WTC11 (cell line): ENCODE measurements around the gene U2AF1L4.

Experiments
- ETV6 ChIP-seq: sonication (generic); formaldehyde crosslinking; IDR thresholded peaks from 2 replicates; pipeline ENCODE4 v1.8.1; 2022; ENCODE audit warnings: mild to moderate bottlenecking, missing genetic modification reagents
- TF ChIP-seq, protein P1 (sequence below): sonication (generic); formaldehyde crosslinking; IDR thresholded peaks from 2 replicates; pipeline ENCODE4 v1.8.0; 2023; ENCODE audit warnings: missing genetic modification reagents, mild to moderate bottlenecking, borderline replicate concordance

DNA sequence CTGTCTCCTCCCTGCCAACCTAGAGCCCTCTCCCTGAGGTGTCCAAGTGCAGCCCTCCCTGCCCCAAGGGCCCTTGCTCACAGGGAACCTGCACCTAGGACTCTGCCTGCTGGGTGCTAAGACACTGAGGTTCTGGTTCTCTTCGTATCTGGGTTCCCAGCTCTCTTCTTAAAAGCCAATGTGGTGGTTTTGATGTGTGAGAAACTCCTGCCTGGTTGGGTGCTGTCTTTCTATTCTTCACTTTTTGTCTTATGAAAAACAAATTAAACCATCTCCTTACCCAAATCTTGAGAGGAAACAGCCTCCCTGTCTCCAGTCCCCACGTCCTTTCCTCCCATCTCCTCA is 31.7 kb downstream of the U2AF1L4 start:
- TF ChIP-seq, protein P1, sequence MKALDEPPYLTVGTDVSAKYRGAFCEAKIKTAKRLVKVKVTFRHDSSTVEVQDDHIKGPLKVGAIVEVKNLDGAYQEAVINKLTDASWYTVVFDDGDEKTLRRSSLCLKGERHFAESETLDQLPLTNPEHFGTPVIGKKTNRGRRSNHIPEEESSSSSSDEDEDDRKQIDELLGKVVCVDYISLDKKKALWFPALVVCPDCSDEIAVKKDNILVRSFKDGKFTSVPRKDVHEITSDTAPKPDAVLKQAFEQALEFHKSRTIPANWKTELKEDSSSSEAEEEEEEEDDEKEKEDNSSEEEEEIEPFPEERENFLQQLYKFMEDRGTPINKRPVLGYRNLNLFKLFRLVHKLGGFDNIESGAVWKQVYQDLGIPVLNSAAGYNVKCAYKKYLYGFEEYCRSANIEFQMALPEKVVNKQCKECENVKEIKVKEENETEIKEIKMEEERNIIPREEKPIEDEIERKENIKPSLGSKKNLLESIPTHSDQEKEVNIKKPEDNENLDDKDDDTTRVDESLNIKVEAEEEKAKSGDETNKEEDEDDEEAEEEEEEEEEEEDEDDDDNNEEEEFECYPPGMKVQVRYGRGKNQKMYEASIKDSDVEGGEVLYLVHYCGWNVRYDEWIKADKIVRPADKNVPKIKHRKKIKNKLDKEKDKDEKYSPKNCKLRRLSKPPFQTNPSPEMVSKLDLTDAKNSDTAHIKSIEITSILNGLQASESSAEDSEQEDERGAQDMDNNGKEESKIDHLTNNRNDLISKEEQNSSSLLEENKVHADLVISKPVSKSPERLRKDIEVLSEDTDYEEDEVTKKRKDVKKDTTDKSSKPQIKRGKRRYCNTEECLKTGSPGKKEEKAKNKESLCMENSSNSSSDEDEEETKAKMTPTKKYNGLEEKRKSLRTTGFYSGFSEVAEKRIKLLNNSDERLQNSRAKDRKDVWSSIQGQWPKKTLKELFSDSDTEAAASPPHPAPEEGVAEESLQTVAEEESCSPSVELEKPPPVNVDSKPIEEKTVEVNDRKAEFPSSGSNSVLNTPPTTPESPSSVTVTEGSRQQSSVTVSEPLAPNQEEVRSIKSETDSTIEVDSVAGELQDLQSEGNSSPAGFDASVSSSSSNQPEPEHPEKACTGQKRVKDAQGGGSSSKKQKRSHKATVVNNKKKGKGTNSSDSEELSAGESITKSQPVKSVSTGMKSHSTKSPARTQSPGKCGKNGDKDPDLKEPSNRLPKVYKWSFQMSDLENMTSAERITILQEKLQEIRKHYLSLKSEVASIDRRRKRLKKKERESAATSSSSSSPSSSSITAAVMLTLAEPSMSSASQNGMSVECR (CRISPR knock-in tag) = no peak
- TF ChIP-seq ETV6 (CRISPR knock-in tag) = no peak
